RCC 7860 (cell line): ENCODE data around the gene CPNE4.
A peak's percentile ranks its signal among the peaks of the same experiment; 100 is the strongest.

ENCODE experiments used
- DNase-seq: peaks from one replicate; pipeline ENCODE4 v3.0.0-alpha.2; 2015; ENCODE audit warnings: low spot score
- FAIRE-seq: peaks from 2 replicates; lab custom pipeline; 2012; peaks lifted over from hg19 to GRCh38; lab: Jason Lieb, UNC

Gene CPNE4

DNA sequence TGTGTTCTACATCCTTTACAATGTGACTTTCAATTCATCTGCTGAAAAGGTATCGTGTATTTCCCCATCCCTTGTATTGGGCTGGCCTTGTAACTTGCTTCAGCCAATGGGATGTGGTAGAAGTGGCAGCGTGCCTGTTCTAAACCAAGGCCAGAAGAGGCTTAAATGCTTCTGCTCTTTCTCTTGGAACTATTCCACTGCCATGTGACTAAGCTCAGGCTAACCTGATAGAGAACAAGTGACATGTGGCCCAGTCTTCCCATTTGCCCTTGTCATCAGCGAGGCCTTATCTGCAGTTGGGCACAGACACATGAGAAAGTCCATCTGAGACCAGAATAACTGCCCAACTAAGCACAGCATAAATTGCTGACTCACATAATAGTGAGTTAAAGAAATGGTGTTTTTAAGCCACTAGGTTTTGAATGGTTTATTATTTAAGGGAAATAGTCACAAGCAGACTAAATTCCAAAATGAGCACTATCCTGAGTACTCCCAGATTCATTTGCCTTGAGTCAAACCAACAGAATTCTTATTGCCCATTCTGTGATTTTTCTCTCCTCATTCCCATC, 230.2 kb downstream of the CPNE4 start:
- no peak for FAIRE-seq

DNA sequence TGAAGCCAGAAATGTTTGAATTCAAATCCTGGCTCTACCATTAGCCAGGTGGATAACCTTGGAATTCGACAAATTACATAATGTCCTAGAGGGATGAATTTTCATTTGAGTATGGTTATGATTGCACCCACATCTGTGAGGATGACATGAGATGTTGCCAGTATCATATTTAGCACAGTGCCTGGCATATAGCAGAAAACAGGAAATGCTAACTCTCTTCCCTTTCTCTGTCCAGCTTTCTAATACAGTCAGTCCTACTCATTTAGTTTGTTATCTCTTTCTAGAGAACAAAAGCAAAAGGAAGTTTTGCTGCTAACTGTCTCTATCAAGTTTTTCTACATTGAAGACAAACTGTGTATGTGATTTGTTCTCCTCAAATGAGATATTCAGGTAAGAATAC, 231.7 kb downstream of the CPNE4 start:
- no peak for FAIRE-seq
- DNase-seq = no peak

More for the DNA sequence above, 230.2 kb downstream of the CPNE4 start:
- no peak for DNase-seq

DNA sequence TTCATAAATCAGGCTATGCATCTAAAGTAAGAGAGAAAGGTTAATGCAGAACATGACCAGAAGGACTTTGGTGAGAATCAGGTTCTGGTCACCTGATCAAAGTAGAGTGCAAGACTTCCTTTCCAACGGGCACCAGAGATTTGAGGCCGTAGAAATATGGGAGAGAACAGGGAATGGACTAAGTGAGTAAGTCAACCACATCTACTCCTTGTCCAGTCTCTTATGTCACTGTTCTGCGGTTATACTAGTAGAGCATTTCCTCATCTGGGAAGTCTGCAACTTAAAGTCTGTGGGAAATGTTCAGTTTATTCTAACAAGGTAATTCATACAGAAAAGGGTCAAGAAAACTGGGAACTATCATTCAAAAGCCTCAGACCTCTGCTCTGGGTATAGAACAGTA, 232.8 kb downstream of the CPNE4 start:
- DNase-seq = no peak
- no peak for FAIRE-seq

- DNase-seq (no peak), FAIRE-seq (no peak)
These were observed 233.2 kb downstream of the CPNE4 start for GRCh38 chr3:131801566-131801965.

DNA sequence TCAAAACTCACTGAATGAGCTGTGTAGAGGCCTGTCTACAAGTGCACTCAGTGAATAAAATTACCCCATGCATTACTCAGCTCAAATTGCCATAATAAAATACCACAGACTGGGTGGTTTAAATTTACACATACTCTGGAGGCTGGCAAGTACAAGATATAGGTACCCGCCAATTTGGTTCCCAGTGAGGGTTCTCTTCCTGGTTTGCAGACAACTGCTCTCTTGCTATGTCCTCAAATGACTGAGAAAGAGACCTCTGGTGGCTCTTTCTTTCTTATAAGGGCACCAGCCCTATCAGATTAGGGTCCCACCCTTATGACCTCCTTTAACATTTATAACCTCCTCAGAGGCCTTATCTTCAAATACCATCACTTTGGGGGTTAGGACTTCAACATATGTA, 237.0 kb downstream of the CPNE4 start:
- no peak for FAIRE-seq
- no peak for DNase-seq

- no peak for FAIRE-seq
- no peak for DNase-seq
These were observed 238.1 kb downstream of the CPNE4 start for GRCh38 chr3:131796558-131797198.

- DNase-seq (no peak), FAIRE-seq (no peak)
These were observed 238.7 kb downstream of the CPNE4 start for GRCh38 chr3:131796111-131796510.

DNA sequence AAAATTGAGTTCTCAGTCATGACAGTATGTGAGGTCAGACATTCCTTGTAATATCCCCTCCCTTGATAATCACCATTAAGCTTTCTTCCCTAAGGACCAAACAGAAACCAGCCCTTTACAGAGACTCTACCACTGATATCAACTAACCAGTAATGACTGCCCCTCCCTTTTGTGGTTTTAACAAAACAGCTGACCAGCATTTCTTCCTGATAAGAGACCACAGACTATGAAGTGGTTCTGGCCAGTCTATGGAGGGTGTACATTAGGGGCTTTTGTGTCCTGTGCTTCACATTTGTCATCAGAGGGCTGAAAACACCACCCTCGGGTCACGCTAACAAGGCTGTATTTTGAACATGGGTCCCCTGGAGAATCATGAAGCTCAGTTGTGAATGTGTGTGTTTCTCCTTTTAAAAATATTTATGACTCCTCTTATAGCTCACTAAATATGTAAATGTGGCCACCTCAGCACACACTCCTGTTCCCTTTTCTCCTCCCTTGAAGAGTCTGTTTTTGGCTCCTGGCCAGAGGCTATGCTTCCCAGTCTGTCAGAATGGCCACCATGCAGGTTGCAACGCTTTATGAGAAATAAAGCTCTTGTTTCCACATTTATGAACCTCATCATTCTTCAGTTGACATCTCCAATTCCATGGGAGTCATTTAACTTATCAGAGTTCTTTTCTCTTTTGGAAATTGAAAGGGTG, 239.3 kb downstream of the CPNE4 start:
- FAIRE-seq = no peak

DNA sequence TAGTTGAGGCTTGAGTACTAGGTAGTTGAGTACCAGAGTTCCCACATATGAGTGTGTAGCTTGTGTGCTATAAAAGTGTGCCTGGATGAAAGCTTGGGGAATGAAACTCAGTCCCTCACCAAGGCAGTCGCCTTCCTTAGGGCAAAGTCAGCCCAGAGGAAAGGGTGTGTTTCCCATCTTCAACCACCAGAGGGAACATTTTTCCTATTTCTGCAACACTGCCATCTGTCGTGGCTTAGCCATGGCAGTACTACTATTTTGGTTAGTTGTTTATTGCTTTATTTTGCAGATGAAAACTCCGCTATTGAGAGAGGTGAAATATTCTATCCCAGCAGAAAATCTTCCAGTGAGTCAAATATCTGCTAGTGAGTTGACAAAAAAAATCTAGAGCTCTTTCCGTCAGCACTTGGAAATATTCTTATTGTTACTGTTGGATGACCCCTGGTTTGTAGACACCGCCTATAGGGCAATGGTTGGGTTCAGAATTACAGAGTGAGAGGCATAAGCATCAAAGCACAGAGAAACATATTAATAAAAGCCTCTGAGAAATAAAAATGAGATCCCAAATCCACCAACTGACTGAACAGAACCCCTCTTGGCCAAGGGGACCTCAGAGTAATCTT, 239.9 kb downstream of the CPNE4 start:
- DNase-seq (peak; percentile 18), FAIRE-seq (no peak)

More for the DNA sequence above, 239.3 kb downstream of the CPNE4 start:
- DNase-seq = peak; percentile 18

DNA sequence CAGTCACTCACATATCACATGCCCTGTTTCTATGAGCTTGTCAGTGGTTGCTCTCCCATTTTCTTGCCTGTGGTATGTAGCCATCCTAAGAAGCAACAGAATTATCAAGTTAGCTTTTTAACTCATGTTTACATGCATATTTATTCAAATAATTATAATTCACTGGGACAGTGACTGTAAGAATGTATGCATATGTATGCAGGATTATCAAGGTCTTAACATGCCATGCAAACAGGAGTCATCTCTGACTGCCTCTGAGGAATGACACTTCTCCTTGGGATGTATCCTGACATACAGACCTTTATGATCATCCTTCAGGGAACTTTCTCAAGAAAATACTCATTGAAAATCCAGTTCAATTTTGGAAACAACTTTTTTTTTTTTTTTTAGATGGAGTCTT, 240.9 kb downstream of the CPNE4 start:
- DNase-seq (no peak), FAIRE-seq (no peak)

DNA sequence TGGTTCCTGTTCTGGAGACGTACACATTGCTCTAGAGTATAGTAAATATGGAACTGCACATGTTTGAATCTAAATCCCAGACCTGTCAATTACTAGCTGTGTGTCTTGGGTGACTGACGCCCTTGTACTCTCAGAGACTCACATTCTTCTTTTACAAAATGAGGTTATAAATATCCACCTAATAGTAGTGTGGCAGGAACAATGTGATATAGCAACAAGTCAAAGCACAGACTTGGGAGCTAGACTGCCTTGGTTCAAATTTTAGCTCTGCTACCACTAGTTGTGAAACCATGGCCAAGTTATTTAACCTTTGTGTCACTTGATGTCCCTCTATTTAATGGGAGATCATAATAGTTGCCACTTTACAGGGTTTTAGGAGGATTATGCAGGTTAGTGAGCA, 245.6 kb downstream of the CPNE4 start:
- FAIRE-seq (no peak), DNase-seq (no peak)

DNA sequence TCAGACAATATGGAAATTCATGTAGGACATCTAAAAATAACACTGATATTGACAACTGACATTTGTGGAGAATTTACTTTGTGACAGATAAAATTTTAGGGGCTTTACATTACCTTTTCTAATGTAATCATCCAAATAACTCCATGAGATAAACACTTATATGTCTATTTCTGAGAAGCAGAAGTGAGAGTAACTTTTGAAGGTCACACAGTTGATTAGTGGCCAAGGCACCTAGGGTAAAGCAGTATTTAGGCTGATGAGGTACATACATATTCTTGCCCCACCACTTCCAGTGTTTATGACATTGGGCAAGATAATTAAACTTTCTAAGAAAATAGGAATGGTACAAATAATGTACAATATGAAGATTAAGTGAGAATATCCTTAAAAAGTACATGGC, 248.4 kb downstream of the CPNE4 start:
- FAIRE-seq (no peak), DNase-seq (no peak)

DNA sequence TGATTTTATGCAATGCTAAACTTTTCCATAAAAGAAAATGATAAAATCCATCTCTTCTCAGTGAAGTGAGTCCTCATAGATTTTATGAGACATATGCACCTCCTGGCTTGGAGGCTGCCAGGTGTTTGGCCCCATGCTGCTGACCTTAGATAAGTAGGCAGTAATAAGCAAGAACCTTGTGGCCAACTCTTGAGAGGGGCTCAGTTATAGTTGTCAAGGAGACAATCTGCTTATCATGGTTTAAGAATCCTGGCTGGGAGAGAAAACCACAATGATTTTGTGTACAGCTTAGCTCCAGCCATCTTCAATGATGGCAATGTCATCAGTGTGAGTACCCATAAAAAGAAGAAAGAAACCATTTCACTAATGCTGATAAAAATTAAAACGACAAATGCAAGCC, 252.1 kb downstream of the CPNE4 start:
- no peak for FAIRE-seq
- no peak for DNase-seq

GRCh38 chr3:131778526-131778925, 256.3 kb downstream of the CPNE4 start:
- FAIRE-seq = no peak
- DNase-seq = no peak

- DNase-seq = no peak
- no peak for FAIRE-seq
These were observed 259.2 kb downstream of the CPNE4 start for GRCh38 chr3:131775650-131776049.

DNA sequence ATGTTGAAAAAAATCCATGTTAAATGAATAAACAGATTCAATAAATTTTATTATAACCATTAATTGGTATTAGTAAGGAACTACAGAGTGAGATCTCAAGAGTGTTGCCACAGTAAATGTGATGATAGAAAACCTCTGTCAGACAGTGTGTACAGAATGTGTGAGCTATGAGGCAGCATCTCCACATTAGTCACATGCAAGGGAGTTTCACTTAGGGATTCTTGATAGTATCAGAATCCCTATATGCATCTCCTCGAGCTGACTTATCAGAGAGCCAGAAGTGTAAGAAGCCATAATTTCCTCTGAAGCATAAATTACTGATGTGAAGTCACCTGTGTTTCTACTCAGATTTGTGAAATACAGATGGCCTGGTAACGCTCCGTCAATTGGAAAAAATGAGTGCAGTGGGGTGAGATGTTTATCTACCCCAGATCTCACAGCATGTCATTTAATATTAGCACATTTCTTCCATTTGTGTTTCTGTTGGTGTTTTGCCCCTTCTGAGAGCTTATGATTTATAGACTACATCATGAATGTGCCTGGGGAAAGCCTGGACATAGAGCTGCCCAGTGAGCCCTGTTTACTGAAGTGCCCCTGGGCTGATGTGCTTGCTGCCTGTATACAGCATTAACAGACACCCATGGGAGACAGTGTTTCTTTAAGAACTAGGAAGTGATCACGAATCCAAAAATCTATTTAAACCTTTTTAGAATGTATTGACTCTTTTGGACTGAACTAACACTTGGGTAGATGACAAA, 262.4 kb downstream of the CPNE4 start:
- DNase-seq = no peak
- no peak for FAIRE-seq

DNA sequence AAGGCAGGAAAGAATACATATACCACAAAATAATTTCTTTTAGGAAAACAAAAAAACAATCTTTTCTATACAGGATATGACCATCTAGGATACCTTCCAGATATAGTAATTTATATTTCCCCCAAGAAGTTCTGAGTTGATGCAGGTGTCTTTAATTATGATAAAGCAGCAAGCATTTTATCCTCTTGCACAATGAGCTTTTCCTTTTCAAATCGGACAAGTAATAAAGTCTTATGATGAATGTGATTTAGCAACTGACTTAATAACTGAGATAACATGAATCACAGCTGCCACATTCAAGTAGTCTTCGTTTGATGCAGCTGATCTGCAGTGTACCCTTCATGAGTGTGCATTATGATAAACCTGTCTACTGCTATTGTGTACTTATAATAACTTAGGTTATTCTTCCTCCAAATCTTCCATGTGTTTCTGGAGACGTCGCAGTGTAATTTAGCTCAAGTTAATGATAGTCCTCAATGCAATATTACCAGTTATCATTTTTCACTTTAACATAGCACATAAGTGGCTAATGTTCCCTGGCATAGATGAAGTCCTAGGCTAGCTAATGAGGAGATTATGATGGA, 271.7 kb downstream of the CPNE4 start:
- DNase-seq (no peak), FAIRE-seq (no peak)

DNA sequence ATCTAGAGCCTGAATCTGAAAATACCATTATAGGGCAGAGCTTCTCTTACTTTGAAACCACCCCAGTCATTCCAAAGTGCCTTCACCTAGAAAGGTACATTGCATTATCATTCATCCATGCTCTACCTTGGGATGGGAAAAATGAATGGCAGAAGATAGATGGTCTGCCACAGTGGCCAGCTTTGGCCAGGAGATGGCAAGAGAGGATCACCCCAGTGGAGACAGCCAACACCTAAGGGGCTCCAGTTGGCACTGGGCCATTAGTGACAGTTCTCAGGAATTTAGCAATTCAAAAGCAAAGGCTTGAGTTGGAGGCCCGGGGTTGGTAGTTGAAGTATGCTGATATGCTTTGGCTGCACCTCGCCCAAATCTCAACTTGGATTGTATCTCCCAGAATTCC, 278.4 kb downstream of the CPNE4 start:
- FAIRE-seq (no peak), DNase-seq (no peak)

DNA sequence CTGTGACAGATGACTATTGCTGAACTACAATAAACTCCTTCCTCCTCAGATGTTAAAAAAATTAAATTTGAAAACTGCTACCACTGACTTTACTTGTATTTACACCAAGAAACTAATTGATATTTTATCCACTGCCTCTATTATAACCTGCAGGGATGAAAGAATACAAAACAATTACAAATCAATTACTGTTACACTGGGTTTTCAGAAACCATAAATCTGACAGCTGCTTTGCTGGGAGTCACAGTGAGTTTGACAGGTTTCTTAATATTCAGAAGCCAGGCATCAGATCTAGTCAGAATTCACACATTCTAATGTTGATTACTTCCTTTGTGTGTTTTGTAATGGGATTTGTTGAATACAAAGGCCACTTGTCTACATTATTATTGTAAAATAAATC, 279.4 kb downstream of the CPNE4 start:
- DNase-seq = no peak
- no peak for FAIRE-seq

- FAIRE-seq (no peak), DNase-seq (no peak)
These were observed 284.6 kb downstream of the CPNE4 start for GRCh38 chr3:131750256-131750655.

GRCh38 chr3:131749826-131750225, 285.0 kb downstream of the CPNE4 start:
- FAIRE-seq = no peak
- no peak for DNase-seq
